ENCODE results near the gene FRAT1.

- TF ChIP-seq CTCF (IDR thresholded peaks at IDR 0.05) (no peak), POLR2A (IDR thresholded peaks at IDR 0.05) (no peak)
Observed at GRCh38 chr10:97362310-97363033, 43.4 kb downstream of the FRAT1 start.

Data from esophagus squamous epithelium (tissue), 4 donors.